GM18517 (cell line): ENCODE measurements around the gene LRRC23.
"Not testable (repeated sequence)": the region's sequence is repeated elsewhere in the genome, so short reads cannot be mapped to it uniquely, and the experiment has no call there.

Experiments
- ATAC-seq: cut with Tn5 transposase; IDR thresholded peaks from one replicate; pipeline ENCODE4 v1.9.1; 2021; ENCODE audit warnings: mild to moderate bottlenecking, moderate library complexity; ENCODE audit not compliant: unreplicated experiment

The LRRC23 gene

DNA sequence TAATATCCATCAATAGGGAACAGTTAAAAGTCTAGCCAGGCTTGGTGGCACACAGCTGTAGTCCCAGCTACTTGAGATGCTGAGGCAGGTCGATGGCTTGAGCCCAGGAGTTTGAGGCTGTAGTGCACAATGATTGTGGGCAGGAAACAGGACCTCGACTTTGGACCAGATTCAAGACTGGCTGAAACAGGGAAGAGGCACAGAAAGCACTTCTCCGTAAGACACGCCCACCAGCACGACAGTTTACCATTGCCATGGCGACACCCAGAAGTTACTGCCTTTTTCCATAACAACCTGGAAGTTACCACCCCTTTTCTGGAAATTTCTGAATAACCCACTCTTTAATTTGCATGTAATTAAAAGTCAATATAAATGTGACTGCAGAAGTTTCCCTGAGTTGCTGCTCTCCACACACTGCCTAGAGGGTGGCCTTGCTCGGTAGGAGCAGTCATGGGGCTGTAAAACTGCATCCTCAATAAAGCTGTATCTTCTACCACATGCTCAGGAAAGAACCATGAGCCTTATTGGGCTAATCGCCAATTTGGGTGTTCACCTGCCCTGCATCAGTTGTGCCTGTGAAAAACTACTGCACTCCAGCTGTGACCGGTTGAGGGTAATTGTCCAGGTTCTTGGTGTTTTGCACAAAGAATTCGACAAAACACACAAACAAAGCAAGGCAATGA, 4.6 kb upstream of the LRRC23 start:
- ATAC-seq, result no peak

DNA sequence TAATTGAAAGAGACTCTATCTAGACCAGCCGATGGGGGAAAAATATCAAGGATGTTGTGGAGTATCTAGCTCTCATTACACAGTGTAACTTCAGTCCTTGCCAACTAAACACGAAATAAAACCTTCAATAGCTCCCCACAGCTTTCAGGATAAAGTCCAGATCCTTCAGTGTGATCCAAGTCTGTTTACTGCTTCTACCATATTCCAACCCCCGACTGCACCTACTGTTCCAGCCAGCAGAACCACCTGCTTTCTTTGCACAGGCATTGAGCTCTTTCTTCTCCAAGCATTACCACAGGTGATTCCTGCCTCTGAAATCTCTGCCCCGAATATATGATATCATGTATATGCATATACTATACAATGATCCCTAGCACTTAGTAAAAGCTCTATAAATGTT, 2.2 kb upstream of the LRRC23 start:
- ATAC-seq, result no peak

DNA sequence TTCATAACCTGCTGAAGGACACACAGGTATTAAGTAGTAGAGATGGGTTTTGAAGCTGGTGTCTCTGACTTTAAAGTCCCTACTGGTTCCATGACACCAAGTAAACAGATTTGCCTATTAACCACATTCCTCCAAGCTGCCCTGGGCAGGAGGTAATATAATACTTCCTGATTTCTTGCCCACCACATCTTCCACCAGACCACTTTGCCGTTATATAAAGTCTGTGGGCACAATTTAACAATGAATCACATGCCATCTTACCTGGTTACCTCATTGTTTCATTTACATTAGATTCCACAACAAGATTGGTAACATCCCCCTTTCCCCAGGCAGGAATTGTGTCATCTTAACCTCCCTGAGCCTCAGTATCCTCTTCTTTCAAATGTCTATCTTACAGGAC, 900 bp upstream of the LRRC23 start:
- ATAC-seq, result no peak

DNA sequence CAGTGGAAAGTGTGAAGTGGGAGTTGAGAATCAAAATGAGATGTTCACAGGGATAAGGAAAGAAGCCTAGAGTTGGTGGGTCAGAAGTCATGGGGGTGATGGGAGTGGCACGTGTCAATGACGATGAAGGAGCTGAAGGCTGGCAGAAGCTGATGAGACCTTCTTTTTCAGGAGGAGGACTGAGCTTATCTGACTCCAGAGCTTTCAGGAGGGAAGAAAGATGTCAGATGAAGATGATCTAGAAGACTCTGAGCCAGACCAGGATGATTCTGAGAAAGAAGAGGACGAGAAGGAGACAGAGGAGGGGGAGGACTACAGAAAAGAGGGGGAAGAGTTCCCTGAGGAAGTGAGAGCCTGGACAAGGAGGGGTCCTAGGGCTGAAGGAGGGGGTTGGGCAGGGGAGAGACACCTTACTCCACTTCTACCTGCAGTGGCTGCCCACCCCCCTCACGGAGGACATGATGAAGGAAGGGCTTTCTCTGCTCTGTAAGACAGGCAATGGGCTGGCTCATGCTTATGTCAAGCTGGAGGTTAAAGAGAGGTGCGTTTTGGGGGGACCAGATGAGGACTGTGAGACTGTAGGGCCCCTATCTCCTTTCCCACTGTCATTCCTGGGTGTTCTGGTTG, 905 bp downstream of the LRRC23 start:
- no peak for ATAC-seq

DNA sequence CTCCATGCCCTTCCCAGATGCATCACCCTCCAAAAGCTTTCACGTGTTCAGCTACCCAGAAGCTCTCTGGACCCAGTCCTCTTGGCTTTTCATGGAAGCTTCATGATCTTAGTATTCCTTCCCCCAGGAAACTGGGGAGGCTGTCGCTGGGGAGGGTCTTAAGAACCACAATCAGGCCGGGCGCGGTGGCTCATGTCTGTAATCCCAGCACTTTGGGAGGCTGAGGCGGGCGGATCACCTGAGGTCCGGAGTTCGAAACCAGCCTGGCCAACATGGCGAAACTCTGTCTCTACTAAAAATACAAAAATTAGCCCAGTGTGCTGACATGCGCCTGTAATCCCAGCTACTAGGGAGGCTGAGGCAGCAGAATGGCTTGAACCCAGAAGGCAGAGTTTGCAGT, 3.5 kb downstream of the LRRC23 start:
- ATAC-seq, result not testable (repeated sequence)

DNA sequence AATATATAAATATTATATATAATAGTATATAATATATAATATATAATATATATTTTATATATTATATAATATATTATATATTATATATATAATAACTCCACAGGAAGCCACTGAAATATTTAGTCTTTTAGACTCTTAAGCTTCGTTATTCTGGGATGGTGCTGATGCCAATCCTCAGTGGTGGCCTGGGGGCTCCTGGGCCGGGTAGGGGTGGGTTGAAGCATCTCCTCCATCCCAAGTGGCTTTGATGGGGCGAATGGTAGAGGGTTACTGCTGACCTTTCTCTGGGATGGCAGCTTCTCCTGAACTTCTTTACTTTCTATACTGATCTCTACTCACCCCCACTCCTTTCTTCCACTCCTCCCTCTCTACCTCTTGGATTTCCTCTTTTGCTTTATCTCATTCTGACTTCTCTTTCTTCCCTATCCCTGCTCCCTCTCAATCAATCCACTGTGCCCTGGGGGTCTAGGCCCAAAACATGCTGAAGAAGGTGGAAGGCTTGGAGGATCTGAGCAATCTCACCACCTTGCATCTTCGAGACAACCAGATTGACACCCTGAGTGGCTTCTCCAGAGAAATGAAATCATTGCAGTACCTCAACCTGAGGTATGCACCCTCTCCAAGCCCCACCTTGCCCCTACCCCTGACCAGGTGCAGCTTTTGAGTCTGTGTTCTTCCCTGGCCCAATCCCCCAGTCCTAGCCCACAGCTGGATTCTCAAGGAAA, 5.0 kb downstream of the LRRC23 start:
- ATAC-seq, result no peak

DNA sequence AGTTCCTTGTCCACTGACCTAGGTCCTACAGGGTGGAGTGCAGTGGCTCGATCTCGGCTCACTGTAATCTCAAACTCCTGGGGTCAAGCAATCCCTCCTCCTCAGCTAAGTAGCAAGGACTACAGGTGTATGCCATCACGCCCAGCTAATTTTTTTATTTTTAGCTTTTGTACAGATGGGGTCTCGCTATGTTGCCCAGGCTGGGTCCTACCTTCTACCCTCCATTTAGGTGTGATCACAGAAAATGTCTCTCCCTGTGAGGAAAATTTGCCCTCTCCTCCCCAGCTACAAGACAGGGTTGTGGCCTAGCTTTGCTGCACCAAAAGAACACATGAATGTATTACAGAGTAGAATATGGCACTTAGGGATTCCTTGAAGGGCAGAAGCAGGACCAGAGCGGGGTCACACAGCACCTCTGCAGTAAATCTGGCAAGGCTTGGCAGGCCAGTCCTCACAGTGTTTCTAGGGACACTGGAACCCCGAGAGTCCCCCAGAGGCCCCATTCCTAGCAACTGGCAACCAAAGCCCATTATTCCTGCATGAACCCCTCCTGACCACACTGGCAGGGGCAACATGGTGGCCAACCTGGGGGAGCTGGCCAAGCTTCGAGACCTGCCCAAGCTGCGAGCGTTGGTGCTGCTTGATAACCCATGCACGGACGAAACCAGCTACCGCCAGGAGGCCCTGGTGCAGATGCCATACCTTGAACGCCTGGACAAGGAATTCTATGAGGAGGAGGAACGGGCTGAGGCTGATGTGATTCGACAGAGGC, 7.7 kb downstream of the LRRC23 start:
- no peak for ATAC-seq

DNA sequence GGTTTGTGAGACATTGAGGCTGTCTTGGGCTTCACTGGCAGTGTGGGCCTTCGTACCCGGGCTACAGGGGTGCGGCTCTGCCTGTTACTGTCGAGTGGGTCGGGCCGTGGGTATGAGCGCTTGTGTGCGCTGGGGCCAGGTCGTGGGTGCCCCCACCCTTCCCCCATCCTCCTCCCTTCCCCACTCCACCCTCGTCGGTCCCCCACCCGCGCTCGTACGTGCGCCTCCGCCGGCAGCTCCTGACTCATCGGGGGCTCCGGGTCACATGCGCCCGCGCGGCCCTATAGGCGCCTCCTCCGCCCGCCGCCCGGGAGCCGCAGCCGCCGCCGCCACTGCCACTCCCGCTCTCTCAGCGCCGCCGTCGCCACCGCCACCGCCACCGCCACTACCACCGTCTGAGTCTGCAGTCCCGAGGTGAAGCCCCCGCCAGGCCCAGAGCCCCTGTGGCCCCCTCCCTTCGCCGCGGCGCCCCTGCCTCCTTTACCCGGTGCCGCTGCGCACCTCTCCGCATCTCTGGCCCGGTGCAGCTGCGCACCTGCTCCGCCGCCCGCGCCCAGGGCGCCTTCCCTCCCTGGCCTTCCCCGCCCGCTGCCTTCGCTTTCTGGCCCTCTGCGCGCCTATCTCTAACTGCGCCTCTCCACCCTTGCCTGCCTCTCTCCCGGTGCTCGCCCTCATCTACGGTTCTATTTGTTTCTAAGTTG, 9.8 kb downstream of the LRRC23 start, which contains the start of gene ENO2:
TSS of gene ENO2 (plus strand) at position 335 of the 701 bp plus-strand sequence. CDS start 1,253 bp downstream, outside the sequence.
- ATAC-seq, result peak; percentile 57

DNA sequence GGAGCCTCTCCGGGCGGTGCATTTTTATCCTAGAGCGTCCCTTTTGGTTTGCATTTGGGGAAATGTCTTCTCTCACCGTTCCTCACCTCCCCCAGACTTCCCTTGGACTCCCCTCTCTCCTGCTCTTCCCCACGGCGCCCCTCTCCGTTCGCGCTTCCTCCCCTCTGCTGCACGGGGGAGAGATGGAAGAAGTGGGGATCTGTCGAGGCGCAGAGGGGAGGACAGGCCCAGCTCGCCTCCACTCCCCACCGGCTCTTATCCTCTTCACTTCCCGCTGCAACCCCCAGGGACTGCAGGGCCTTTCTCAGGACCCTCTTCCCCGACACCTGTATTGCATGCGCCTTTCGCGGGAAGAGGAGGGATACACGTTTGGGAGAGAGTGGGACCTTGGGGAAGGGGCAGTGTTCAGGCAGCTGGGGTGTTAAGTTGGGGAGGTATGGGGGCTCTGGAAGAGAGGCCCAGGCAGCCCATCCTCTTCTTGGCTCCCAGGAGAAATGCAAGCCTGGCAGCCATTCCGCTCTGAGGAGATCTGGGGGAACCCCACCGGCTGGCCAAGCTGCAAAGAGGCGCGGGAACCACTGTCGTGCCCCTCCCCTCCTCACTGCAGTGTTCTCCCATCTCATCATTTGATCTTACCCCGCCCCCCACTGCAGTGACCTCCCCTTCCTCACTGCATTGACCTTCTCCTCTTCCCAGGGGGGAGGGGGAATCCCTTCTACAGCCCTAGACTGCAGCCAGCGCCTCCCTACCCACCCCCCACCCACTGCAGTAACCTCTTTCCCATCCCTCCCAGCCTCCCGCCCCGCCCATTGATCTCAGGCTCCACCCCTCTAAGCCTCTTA, 10.5 kb downstream of the LRRC23 start:
- ATAC-seq, result no peak

DNA sequence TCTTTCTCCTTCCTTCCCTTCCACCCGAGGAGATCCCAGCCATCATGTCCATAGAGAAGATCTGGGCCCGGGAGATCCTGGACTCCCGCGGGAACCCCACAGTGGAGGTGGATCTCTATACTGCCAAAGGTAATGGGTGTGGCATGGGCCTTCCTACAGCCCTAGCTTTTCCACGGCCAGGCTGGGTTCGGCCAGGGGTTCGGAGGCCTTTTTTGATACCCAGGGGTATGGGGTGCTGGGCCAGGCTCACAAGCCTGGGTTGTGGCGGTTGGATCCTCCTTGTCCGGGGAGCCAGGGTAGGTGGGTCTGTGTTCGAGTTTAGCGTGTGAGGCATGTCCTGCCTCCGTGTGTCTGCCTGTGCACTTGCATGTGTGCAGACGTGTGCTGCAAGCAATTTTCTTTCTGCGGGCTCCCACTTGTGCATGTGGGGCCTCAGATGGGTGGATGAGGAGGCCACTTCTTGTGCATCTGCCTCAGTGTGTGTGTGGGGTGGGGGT, 11.2 kb downstream of the LRRC23 start:
- no peak for ATAC-seq

DNA sequence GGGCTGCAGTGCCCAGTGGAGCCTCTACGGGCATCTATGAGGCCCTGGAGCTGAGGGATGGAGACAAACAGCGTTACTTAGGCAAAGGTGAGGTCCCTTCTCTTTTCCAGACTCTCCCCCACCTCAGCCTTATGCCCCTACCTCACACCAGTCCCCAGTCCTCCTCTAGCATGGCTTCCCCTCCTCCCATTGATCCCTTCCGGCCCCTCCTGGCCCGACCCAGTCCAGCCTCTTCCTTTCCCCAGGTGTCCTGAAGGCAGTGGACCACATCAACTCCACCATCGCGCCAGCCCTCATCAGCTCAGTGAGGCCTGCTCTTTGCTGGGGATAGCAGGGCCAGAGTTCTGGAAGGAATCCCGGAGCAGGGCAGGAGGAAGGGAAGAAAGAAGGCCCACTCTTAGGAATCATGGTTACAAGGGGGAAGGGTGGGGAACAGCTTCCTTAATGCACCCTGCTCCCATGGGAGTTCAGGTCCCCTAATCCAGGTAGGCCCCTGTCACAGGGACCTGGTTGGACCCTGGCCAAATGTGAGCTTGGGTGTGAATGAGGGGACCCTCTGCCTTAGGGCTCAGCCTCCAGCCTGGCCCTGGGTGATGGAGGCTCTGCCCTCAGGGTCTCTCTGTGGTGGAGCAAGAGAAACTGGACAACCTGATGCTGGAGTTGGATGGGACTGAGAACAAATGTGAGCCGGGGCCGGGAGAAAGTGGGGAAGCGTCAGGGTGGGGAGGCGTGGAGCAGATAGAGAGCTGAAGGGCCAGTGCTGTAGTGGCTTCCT, 12.0 kb downstream of the LRRC23 start:
- no peak for ATAC-seq

DNA sequence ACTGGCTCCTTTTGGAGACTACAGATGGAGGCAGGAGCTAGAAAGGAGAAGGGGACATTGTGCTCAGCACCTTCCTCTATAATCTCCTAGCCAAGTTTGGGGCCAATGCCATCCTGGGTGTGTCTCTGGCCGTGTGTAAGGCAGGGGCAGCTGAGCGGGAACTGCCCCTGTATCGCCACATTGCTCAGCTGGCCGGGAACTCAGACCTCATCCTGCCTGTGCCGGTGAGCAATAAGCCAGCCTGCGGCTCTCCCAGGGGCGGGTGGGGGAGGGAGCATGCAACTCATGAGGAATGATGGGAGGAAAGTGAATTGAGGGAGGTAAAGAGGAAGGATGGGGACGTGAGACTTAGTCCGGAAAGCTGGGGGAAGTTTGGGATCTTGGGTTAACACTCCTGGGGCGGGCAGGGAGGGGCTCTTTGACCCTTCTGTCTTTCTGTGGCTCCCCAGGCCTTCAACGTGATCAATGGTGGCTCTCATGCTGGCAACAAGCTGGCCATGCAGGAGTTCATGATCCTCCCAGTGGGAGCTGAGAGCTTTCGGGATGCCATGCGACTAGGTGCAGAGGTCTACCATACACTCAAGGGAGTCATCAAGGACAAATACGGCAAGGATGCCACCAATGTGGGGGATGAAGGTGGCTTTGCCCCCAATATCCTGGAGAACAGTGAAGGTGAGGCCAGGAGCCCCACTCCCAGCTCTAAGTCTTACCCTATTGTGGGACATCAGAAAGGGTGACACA, 13.0 kb downstream of the LRRC23 start:
- ATAC-seq, result no peak

DNA sequence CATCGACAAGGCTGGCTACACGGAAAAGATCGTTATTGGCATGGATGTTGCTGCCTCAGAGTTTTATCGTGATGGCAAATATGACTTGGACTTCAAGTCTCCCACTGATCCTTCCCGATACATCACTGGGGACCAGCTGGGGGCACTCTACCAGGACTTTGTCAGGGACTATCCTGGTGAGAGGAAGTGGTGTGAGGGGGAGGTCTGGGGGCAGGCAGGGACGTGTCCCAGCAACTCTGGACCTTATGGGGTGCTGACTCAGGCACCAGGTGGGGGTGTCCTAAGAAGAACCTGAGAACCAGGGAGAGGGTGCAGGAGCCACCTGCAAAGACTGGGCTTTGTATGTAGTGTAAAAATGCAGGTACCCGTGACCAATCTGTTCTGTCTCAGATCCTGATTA, 15.0 kb downstream of the LRRC23 start:
- ATAC-seq, result no peak

DNA sequence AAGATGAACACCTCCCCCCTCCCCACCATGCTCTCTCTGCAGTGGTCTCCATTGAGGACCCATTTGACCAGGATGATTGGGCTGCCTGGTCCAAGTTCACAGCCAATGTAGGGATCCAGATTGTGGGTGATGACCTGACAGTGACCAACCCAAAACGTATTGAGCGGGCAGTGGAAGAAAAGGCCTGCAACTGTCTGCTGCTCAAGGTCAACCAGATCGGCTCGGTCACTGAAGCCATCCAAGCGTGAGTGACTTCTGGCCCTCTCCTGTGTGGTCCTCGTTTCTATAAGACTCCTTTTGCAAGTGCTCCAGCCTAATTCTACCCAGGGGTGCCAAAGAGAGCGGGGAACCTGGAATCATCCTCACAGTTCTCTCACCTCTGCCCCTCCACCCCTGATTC, 16.9 kb downstream of the LRRC23 start:
- no peak for ATAC-seq

DNA sequence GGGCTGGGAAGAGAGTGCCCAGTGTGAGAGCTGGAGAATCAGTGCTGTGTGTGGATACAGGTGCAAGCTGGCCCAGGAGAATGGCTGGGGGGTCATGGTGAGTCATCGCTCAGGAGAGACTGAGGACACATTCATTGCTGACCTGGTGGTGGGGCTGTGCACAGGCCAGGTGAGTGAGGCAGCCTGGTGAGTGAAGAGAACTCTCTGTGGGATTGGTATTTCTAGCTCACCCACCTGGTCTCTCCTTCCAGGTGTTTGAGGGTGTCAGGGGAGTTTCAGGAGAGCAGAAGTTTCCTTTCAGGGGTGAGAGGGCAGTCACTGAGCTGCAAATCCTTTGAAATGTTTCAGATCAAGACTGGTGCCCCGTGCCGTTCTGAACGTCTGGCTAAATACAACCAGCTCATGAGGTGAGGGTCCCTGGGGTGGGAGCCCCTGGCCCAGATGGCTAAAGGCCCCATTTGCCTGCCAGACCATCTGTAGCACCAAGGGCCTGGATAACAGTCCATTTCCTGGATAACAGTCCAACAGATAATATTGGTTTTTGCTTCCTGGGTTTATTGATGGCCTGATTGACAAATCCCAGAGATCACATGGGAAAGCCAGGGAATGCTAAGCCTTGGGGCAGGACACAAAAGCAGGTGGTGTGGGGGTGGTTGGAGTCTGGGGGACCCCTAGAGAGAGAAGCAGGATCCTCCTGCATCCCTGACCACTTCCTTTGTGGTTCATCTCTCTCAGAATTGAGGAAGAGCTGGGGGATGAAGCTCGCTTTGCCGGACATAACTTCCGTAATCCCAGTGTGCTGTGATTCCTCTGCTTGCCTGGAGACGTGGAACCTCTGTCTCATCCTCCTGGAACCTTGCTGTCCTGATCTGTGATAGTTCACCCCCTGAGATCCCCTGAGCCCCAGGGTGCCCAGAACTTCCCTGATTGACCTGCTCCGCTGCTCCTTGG, 17.6 kb downstream of the LRRC23 start:
- ATAC-seq, result no peak

DNA sequence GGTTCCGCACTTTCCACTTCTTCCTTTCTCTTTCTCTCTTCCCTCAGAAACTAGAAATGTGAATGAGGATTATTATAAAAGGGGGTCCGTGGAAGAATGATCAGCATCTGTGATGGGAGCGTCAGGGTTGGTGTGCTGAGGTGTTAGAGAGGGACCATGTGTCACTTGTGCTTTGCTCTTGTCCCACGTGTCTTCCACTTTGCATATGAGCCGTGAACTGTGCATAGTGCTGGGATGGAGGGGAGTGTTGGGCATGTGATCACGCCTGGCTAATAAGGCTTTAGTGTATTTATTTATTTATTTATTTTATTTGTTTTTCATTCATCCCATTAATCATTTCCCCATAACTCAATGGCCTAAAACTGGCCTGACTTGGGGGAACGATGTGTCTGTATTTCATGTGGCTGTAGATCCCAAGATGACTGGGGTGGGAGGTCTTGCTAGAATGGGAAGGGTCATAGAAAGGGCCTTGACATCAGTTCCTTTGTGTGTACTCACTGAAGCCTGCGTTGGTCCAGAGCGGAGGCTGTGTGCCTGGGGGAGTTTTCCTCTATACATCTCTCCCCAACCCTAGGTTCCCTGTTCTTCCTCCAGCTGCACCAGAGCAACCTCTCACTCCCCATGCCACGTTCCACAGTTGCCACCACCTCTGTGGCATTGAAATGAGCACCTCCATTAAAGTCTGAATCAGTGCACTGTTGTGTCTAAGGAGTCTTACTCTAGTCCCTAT, 18.5 kb downstream of the LRRC23 start:
- no peak for ATAC-seq
